ENCODE measurements around the gene FUBP3. TPM values are rescaled to one million over a fixed set of nuclear protein-coding genes. Genes with fewer than 3 reads are reported as not detected.
A peak's percentile ranks its signal among the peaks of the same experiment; 100 is the strongest.

FUBP3 gene
- total RNA-seq, 1 donor = 37.6 TPM

DNA sequence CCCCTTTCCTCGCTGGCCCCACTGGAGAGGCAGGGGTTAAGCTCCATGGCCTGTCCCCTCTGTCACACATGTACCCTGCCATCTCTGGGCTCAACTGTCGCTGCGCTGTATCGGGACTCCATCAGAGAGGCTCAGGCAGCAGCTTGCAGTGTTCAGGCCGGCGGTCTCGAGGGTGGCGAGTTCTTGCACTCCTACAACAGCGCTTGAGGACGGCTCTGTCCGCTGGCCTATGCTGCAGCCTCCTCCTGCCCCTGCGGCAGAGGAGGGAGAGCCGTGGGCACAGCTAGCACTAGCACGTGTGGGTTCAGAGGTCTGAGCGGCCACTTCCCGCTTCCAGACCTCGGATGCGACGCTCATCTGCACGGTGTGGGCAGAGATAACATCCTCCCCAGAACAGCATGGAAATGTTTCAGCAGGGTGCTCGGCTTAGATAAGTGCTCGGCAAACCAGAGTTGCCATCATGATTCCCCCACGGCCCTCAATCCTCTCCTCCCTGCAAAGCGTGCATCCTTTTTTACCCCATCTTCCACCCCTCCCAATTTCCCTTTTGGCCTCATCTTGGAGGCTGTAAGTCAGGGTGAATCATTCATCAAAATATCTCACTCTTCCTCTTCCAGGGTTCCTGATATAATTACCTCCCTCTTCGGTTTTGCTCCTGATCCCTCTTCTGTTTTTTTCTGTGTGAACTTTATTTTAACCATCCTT is 41.9 kb upstream of the FUBP3 start:
- TF ChIP-seq, protein P1, sequence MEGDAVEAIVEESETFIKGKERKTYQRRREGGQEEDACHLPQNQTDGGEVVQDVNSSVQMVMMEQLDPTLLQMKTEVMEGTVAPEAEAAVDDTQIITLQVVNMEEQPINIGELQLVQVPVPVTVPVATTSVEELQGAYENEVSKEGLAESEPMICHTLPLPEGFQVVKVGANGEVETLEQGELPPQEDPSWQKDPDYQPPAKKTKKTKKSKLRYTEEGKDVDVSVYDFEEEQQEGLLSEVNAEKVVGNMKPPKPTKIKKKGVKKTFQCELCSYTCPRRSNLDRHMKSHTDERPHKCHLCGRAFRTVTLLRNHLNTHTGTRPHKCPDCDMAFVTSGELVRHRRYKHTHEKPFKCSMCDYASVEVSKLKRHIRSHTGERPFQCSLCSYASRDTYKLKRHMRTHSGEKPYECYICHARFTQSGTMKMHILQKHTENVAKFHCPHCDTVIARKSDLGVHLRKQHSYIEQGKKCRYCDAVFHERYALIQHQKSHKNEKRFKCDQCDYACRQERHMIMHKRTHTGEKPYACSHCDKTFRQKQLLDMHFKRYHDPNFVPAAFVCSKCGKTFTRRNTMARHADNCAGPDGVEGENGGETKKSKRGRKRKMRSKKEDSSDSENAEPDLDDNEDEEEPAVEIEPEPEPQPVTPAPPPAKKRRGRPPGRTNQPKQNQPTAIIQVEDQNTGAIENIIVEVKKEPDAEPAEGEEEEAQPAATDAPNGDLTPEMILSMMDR (IDR thresholded peaks at IDR 0.05; ENCODE audit: insufficient read depth, low read length) = no peak
- H3K4me3 ChIP-seq (ENCODE audit: low read depth, low read length) = no peak overlapping the region
- DNase-seq (ENCODE audit: low read depth) = peak; percentile 34

DNA sequence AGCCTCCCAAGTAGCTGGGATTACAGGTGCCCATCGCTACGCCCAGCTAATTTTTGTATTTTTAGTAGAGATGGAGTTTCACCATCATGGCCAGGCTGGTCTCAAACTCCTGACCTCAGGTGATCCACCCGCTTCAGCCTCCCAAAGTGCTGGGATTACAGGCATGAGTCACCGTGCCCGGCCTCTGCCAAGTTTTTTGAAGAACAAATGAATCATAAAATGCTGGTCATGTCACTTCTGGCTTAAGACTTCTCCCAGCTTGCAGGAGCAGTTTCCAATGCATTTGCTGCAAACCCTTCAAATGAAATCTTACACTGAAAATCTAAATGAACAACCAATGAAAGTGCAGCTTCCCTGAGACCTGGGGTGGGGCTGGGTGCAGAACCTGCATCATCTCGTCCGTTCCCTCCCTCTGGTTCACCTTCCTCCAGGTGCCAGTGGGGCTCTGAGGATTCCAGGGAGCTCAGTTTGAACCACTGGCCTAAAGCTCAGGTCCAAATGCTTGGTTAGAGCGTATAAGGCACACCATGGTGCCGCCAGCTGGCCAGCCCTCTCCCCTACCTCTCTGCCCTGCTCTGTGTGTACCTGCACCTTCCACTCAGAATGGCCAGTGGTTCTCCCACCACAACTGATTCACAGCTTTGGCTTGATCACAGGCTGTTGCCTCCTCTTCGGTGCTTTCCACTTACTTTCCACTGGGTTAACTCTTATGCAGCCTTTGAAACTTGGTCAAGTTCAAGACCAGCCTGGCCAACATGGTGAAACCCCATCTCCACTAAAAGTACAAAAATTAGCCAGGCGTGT is 39.8 kb upstream of the FUBP3 start:
- H3K4me3 ChIP-seq (ENCODE audit: low read depth, low read length) = no peak overlapping the region
- DNase-seq (ENCODE audit: low read depth) = peak; percentile 87
- TF ChIP-seq, protein P1 (IDR thresholded peaks at IDR 0.05; ENCODE audit: insufficient read depth, low read length) = no peak

DNA sequence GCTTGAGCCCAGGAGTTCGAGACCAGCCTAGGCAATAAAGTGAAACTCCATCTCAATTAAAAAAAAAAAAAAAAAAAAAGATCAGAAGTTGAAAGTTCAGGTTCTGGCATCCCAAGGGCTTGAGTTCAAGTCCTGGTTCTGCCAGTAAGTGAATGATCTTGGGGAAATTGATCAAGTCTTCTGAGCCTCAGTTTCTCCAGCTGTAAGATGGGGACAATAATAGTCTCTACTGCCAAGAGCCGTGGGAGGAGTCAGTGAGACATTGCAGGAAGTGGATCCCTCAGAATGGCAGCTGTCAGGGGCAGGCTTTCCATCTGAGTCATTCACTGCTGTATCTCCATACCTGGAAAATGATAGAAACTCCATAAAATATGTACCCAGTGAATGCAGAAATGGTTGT is 37.8 kb upstream of the FUBP3 start:
- TF ChIP-seq, protein P1 (IDR thresholded peaks at IDR 0.05; ENCODE audit: insufficient read depth, low read length) = no peak
- no peak for DNase-seq (ENCODE audit: low read depth)
- H3K4me3 ChIP-seq (ENCODE audit: low read depth, low read length) = no peak overlapping the region

DNA sequence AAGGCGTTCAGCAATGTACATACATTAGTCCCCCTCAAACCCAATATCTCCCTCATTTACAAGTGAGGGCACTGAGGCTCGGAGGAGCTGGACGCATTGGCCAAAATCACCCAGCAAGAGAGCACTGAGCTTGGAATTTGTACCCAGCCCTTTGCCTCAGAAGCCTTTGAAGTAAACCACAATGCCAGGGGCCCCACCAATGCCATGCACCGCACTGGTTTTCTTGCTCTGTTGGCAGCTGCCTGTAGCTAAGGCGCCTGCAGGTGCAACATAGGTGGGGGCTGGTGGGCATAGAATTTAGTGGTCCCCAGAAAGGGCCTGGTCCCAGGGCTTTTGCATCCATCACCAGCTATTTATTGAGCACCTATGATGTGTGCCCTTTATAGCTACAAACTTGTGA is 37.3 kb upstream of the FUBP3 start:
- TF ChIP-seq, protein P1 (IDR thresholded peaks at IDR 0.05; ENCODE audit: insufficient read depth, low read length) = no peak

DNA sequence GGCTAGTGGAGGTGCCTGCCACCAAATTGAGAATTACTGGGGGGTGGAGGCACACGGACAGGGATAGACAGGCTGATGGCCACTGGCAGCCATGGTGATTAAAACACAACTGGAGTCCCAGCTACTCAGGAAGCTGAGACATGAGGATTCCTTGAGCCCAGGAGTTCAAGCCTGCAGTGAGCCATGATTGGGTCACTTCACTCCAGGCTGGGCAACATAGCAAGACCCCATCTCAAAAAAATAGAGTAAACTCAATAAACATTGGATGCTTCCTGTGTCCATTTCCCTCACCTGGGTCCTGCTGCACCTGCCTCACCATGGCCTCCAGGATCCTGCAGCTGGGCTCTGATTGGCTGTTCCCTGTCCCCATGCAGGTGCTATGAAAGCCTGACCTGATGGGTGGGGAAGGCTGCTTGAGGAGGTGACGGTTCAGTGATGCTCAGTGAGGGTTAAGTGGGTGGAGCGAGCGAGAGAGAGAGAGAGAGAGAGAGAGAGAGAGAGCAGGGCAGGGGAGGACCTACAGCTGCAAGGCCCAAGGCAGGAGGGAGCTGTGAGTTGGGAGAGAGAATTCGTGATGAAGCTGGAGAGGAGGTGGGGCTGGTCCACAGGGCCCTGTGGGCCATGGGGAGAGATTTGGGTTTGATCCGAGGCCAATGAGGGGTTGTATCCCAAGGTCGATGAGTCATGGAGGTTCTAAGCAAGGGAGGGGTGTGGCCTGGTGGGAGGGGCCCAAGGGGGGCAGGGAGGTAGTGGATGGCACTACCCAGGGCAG is 36.7 kb upstream of the FUBP3 start:
- TF ChIP-seq, protein P1 (IDR thresholded peaks at IDR 0.05; ENCODE audit: insufficient read depth, low read length) = no peak
- peak; percentile 45 for DNase-seq (ENCODE audit: low read depth)
- no peak overlapping the region for H3K4me3 ChIP-seq (ENCODE audit: low read depth, low read length)

More for the DNA sequence above, 37.3 kb upstream of the FUBP3 start:
- H3K4me3 ChIP-seq (ENCODE audit: low read depth, low read length) = no peak overlapping the region
- DNase-seq (ENCODE audit: low read depth) = no peak

DNA sequence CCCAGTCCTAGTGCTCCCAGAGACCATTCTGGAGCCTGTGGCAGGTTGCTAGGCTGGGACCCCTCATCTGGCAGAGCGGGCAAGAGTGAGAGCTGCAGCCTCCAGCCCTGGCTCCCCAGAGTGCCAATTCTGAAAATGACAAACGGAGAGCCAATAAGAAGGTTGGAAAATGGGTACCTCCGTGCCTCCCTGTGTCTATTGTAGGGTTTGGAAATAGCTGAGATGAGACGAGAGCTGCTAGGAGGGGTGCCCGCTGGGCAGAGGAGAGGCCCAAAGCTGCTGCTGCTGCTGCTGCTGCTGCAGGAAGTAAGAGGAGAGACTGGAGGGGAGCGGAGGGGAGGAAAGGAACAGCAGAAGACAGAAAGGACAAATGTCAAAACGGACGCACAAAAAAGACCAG is 36.0 kb upstream of the FUBP3 start:
- DNase-seq (ENCODE audit: low read depth) = no peak
- TF ChIP-seq, protein P1 (IDR thresholded peaks at IDR 0.05; ENCODE audit: insufficient read depth, low read length) = no peak
- no peak overlapping the region for H3K4me3 ChIP-seq (ENCODE audit: low read depth, low read length)
